Nephron (organoid): ENCODE results near the gene RELT.

Experiments used
- H3K27ac Mint-ChIP-seq, 3 experiments: 2 replicates each; pipeline ENCODE4 v1.8.0; 2020; ENCODE audit warnings: mixed read lengths in 3 of 3, mild to moderate bottlenecking in 2 of 3, moderate library complexity in 1 of 3
- H3K27me3 Mint-ChIP-seq: 2 replicates; pipeline ENCODE4 v1.8.0; 2021; ENCODE audit warnings: low read depth, mild to moderate bottlenecking, moderate library complexity, mixed read lengths
- H3K36me3 Mint-ChIP-seq: 2 replicates; pipeline ENCODE4 v1.8.0; 2020; ENCODE audit warnings: low read depth, mixed read lengths
- H3K4me1 Mint-ChIP-seq: 2 replicates; pipeline ENCODE4 v1.8.0; 2020; ENCODE audit warnings: mixed read lengths
- H3K4me3 Mint-ChIP-seq, 3 experiments: 2 replicates each; pipeline ENCODE4 v1.8.0; 2020; ENCODE audit warnings: mild to moderate bottlenecking in 3 of 3, mixed read lengths in 3 of 3, moderate library complexity in 2 of 3
- H3K9me3 Mint-ChIP-seq: 2 replicates; pipeline ENCODE4 v1.8.0; 2020; ENCODE audit warnings: mixed read lengths
- TF ChIP-seq, protein P1 (sequence below), 3 experiments: fragments of 200-600 bp; sonication (generic); IDR thresholded peaks; one replicate each; pipeline ENCODE4 v1.5.0; 2021; ENCODE audit warnings: antibody characterized with exemption in 3 of 3; ENCODE audit not compliant: unreplicated experiment in 3 of 3

The RELT gene

DNA sequence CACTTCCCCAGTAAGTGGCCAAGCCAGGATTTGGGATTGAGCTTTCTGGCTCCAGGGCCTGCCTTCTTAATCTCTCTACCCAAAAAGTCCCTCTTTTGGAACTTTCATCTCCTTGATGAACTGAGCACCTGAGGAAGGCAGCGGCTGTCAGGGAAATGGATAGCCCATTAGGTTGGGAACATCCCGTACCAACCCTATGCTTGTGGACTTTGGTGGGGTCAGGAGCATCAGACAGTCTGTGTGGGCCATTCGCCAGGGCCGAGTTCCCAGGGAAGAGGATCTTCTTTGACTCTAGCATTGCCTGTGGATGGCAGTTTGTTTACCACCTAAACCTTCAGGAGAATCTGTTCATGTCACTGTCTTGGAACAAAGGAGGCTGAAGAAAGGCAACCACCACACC lies 37.9 kb upstream of the RELT start:
- Mint-ChIP-seq H3K9me3 (no peaks in the 10 kb centered on the region), H3K4me3 (no peak overlapping the region), H3K36me3 (peaks cover 4% of the 10 kb centered on the region), H3K27me3 (no peaks in the 10 kb centered on the region), H3K27ac (no peak overlapping the region), H3K4me1 (peaks cover 53% of the 10 kb centered on the region)
- TF ChIP-seq, protein P1, sequence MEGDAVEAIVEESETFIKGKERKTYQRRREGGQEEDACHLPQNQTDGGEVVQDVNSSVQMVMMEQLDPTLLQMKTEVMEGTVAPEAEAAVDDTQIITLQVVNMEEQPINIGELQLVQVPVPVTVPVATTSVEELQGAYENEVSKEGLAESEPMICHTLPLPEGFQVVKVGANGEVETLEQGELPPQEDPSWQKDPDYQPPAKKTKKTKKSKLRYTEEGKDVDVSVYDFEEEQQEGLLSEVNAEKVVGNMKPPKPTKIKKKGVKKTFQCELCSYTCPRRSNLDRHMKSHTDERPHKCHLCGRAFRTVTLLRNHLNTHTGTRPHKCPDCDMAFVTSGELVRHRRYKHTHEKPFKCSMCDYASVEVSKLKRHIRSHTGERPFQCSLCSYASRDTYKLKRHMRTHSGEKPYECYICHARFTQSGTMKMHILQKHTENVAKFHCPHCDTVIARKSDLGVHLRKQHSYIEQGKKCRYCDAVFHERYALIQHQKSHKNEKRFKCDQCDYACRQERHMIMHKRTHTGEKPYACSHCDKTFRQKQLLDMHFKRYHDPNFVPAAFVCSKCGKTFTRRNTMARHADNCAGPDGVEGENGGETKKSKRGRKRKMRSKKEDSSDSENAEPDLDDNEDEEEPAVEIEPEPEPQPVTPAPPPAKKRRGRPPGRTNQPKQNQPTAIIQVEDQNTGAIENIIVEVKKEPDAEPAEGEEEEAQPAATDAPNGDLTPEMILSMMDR (IDR thresholded peaks at IDR 0.05; ENCODE audit: unreplicated experiment in 3 of 3), result no peak

DNA sequence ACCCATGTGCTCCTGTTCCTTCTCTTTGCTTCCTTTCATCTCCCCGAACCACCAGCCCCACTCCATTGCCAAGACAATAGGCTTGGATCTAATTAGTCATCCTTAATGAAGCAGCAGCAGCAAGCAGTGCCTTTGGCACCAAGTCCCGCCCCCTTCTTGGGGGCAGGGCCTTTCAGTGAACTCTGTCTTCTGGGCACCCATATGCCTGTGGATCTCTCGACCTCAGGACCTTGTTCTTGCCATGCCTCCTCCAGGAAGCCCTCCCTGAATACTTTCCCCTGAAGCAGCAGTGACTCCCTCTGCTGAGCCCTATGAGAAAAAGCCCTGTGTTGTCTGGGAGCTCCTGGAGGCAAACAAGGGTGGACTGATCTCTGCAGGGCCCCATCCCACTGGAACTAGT lies 36.0 kb upstream of the RELT start:
- Mint-ChIP-seq H3K27me3 (no peaks in the 10 kb centered on the region), H3K4me3 (peak overlapping the region in 1 of 3 experiments; percentile 19), H3K27ac (no peak overlapping the region), H3K9me3 (no peaks in the 10 kb centered on the region), H3K36me3 (peaks cover 4% of the 10 kb centered on the region), H3K4me1 (peaks cover 46% of the 10 kb centered on the region)
- TF ChIP-seq, protein P1 (IDR thresholded peaks at IDR 0.05; ENCODE audit: unreplicated experiment in 3 of 3), result no peak

DNA sequence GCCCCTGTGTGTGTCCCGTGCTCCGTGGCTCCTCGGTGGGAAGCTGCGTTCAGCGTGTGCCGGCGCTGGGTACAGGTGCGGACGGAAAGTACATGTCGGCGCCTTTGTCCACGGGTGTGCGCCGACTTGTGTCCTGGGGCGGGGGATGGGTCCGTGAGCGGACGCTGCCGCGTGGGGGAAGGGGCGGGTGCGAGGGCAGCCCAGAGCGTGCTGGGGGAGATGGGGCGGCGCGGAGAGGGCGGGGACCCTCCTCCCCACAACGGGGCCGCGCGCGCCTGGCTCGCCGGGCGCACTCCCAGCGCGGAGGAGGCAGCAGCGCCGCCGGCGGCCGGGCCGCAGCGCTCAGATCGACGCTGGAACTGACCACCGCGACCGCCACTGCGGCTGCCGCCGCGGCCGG lies 33.6 kb upstream of the RELT start:
- Mint-ChIP-seq H3K27ac (peak overlapping the region; percentile 19 to 58 (median 34)), H3K4me1 (peaks cover 43% of the 10 kb centered on the region), H3K27me3 (no peaks in the 10 kb centered on the region), H3K36me3 (peaks cover 12% of the 10 kb centered on the region), H3K9me3 (no peaks in the 10 kb centered on the region), H3K4me3 (peak overlapping the region; percentile 74 to 84 (median 81))
- TF ChIP-seq, protein P1 (IDR thresholded peaks at IDR 0.05; ENCODE audit: unreplicated experiment in 3 of 3), result peak in 2 of 3 experiments; percentile 15 to 26

DNA sequence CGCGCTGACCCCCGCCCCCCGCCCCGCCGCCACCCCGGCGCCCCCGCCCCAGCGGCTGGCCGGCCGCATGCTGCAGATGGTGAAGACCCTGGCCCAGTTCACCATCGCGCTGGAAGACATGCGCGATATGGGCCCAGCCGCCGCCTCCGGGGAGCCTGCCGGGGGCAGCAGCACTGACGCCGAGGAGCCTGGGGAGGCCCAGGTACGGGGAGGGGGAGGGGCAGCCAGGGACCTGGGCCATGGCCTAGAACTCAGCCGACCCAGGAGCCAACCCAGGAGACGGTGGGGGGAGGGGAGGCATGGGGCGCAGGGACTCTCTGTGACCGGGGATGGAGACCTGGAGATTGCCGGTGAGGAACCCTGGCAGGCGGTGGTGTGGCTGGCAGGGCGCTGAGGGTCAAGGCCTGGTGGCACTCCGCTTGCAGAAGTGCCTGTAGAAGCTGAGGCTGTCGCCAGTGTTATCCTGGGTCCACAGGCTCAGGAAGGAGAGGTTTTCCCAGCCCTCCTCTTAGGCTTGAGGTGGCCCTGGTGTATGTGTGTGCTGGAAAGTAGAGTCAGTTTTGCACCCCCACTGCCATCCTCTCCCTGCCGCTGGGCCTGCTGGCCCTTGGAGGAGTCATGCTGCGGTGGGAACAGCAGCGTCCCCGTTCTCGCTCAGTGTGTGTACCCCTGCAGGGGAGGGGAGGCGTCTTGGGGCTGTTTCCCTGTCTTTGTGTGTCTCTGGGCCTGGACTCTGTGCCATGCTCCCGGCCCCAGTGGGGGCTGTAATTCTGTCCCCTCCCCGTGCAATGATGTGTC lies 32.9 kb upstream of the RELT start:
- Mint-ChIP-seq H3K27ac (peak overlapping the region in 2 of 3 experiments; percentile 50 to 55), H3K4me3 (peak overlapping the region; percentile 71 to 79 (median 79)), H3K9me3 (no peaks in the 10 kb centered on the region), H3K36me3 (peaks cover 13% of the 10 kb centered on the region), H3K4me1 (peaks cover 44% of the 10 kb centered on the region), H3K27me3 (no peaks in the 10 kb centered on the region)
- TF ChIP-seq, protein P1 (IDR thresholded peaks at IDR 0.05; ENCODE audit: unreplicated experiment in 3 of 3), result no peak

DNA sequence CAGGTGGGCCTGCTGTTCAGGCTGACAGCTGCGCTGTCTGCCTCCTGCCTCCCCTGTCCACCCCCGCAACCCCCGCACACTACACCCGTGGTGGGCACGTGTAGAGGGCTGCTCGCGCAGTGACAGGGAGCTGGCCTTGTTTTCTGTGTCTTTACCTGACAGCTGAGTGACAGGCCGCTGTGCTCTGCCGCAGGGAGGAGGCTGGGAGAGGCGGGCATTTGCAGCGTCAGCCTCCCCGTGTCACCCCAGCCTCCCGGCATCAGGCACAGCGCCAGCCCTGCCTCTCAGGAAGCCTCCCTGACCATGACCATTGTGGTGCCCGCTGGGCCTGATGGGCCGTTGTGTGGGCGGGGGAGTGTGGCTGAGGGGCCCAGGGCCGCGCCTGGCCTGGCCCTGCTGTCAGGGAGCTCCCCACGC lies 32.0 kb upstream of the RELT start:
- H3K36me3 Mint-ChIP-seq, result peaks cover 13% of the 10 kb centered on the region

More for the DNA sequence above, 32.0 kb upstream of the RELT start:
- H3K4me1 Mint-ChIP-seq, result peaks cover 39% of the 10 kb centered on the region
- TF ChIP-seq, protein P1 (IDR thresholded peaks at IDR 0.05; ENCODE audit: unreplicated experiment in 3 of 3), result no peak
- no peaks in the 10 kb centered on the region for H3K27me3 Mint-ChIP-seq
- H3K9me3 Mint-ChIP-seq, result no peaks in the 10 kb centered on the region
- H3K4me3 Mint-ChIP-seq, result peak overlapping the region; percentile 71 to 79 (median 79)
- peak overlapping the region in 2 of 3 experiments; percentile 50 to 74 for H3K27ac Mint-ChIP-seq
